IPS DF 6.9 (cell line): ENCODE measurements around the gene SPOCD1.

Experiments
- DNase-seq: peaks from one replicate; pipeline ENCODE4 v3.0.0-alpha.2; 2013; ENCODE audit warnings: low read depth, low spot score
- H3K27ac ChIP-seq: one replicate; pipeline ENCODE4 v1.5.1; 2013; ENCODE audit warnings: low read length, control low read depth
- H3K27me3 ChIP-seq: 2 replicates; pipeline ENCODE4 v1.6.1; 2013; ENCODE audit warnings: mild to moderate bottlenecking, low read length; ENCODE audit not compliant: control insufficient read depth, insufficient read depth
- H3K36me3 ChIP-seq: 2 replicates; pipeline ENCODE4 v1.6.1; 2013; ENCODE audit warnings: low read length; ENCODE audit not compliant: control insufficient read depth, insufficient read depth
- H3K4me1 ChIP-seq: 2 replicates; pipeline ENCODE4 v1.6.1; 2013; ENCODE audit warnings: low read length; ENCODE audit not compliant: control insufficient read depth, insufficient read depth
- H3K4me3 ChIP-seq: 2 replicates; pipeline ENCODE4 v1.5.1; 2013; ENCODE audit warnings: mild to moderate bottlenecking, low read length
- H3K9me3 ChIP-seq: 2 replicates; pipeline ENCODE4 v1.6.1; 2013; ENCODE audit warnings: low read length, inconsistent platforms; ENCODE audit not compliant: control insufficient read depth, insufficient read depth
- WGBS: extraction: QIAGEN DNeasy Blood & Tissue Kit; methylation state at CpG from one replicate; pipeline ENCODE4 v1.1.7; 2013; ENCODE audit warnings: mixed read lengths, missing lambda C conversion rate; ENCODE audit not compliant: insufficient read length, insufficient coverage; 5-methylcytosine and 5-hydroxymethylcytosine counted together

Gene SPOCD1

GRCh38 chr1:31781756-31782371, 34.0 kb downstream of the SPOCD1 start:
- H3K27ac ChIP-seq, result no peak overlapping the region

DNA sequence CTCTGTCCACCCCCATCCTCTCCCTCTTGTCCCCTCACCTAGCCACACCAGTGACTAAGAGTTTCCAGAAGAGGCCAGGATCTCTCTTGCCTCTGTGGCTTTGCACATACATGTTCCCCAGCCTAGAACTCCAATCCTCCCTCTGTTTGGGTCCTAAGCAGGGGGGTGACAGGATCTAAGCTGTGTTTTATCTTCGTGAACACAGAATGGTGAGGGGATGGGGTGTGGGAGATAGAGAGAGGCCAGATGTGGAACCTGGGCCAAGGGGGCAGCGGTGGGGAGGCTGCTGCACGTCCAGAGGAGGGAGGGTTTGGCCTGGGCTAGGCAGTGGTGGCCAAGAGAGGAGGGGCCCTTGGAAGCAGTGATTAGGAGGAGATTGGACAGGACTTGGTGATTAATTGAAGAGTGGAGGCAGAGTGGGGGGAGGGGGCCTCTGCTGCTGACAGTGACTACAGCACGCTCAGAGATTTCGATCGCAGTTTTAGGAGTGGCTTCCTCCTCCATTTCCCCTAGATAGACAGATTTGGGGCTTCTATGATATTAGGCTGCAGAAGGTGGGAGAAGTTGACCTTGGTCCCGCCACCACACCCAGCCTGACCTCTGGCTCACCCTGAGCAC, 34.6 kb downstream of the SPOCD1 start:
- H3K4me3 ChIP-seq, result no peak overlapping the region
- peaks cover 10% of the 10 kb centered on the region; the same call in 1 of the 2 replicates for H3K4me1 ChIP-seq
- no peak for DNase-seq
- H3K9me3 ChIP-seq, result no peaks in the 10 kb centered on the region
- no peak overlapping the region for H3K27ac ChIP-seq
- no peaks in the 10 kb centered on the region for H3K27me3 ChIP-seq
- H3K36me3 ChIP-seq, result no peaks in the 10 kb centered on the region
- WGBS, result no CpG with 5 or more reads among the region's 7 CpGs

More at GRCh38 chr1:31781756-31782371, 34.0 kb downstream of the SPOCD1 start:
- Histone ChIP-seq H3K9me3 (no peaks in the 10 kb centered on the region), H3K36me3 (no peaks in the 10 kb centered on the region), H3K4me3 (no peak overlapping the region), H3K27me3 (no peaks in the 10 kb centered on the region), H3K4me1 (peaks cover 10% of the 10 kb centered on the region; the same call in 1 of the 2 replicates)
- WGBS, result no CpG with 5 or more reads among the region's 18 CpGs
- DNase-seq, result no peak

DNA sequence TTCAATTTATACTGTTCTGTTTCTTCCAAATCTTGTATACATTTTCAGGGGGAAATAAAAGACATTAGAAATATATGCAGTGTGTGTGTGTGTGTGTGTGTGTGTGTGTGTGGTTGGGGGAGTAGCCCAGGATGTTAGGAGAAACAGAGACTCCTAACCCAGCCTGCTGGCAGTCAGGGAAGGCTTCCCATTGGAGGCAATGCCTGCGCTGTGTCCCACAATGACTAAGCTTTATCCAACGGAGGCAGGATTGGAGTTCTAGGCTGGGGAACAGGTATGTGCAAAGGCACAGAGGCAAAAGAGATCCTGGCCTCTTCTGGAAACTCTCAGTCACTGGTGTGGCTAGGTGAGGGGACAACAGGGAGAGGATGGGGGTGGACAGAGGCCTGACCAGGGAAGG, 35.2 kb downstream of the SPOCD1 start:
- no CpG with 5 or more reads among the region's 2 CpGs for WGBS
- Histone ChIP-seq H3K4me1 (peaks cover 10% of the 10 kb centered on the region; the same call in 1 of the 2 replicates), H3K36me3 (no peaks in the 10 kb centered on the region), H3K27ac (no peak overlapping the region), H3K9me3 (no peaks in the 10 kb centered on the region), H3K4me3 (no peak overlapping the region), H3K27me3 (no peaks in the 10 kb centered on the region)
- DNase-seq, result no peak

DNA sequence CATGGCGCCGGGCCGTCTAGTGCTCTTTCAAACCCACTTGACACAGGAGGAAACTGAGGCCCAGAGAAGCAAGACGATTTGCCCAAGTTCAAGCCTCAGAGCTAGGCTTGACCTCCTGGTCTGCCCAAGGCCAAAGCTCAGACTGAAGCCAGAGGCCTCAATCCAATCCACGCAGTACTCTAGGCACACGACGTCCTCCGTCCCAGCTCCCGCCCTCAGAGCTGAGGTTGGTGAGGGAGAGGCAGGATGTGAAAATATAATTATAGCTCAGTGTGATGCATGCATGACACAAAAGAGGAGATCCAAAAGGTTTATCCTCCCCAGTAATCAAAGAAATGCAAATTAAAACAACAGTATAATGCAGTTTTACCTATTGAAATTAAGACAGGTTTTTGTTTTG, 36.1 kb downstream of the SPOCD1 start:
- H3K27ac ChIP-seq, result no peak overlapping the region
- no peak for DNase-seq
- no peaks in the 10 kb centered on the region; the same call in 1 of the 2 replicates for H3K27me3 ChIP-seq
- no peak overlapping the region for H3K4me3 ChIP-seq
- H3K9me3 ChIP-seq, result no peaks in the 10 kb centered on the region
- no peaks in the 10 kb centered on the region for H3K36me3 ChIP-seq
- peaks cover 10% of the 10 kb centered on the region; the same call in 1 of the 2 replicates for H3K4me1 ChIP-seq
- WGBS, result no CpG with 5 or more reads among the region's 9 CpGs

DNA sequence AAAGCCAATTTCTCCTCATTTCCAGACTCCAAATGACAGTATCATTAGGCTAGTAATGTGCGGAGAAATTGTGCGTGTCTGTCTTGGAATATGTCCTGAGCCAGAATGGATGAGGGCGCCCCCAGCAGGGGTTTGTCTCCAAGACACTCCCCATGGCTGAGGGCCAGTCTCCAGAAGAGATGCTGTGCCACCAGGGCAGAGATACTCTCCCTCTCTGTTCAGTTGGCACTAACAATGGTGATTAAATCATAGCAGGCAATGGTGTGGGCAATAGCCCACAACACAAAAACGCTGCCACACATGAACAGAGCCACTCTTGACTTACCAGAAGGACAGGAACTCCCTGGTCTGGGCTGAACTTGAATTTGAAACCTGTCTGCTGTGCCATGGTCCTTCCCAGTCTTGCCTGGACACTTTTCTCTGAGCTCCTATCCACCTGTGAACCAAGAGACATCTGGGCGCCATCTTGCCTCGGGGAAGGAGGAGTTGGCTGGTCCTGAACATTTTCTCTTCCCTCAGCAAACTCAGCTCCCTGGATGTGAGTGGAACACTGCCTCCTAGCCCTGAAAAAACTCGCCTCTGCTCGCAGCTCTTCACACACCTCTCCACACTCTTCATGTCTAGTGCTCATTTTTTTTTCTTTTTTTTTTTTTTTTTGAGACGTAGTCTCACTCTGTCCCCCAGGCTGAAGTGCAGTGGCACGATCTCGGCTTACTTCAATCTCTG, 36.9 kb downstream of the SPOCD1 start:
- Histone ChIP-seq H3K27me3 (peaks cover 4% of the 10 kb centered on the region), H3K9me3 (no peaks in the 10 kb centered on the region), H3K36me3 (no peaks in the 10 kb centered on the region), H3K4me3 (no peak overlapping the region), H3K4me1 (peaks cover 10% of the 10 kb centered on the region; the same call in 1 of the 2 replicates), H3K27ac (no peak overlapping the region)
- DNase-seq, result no peak
- WGBS, result no CpG with 5 or more reads among the region's 11 CpGs

- H3K36me3 ChIP-seq, result no peaks in the 10 kb centered on the region
- H3K4me3 ChIP-seq, result no peak overlapping the region
- no peak overlapping the region for H3K27ac ChIP-seq
- H3K27me3 ChIP-seq, result peaks cover 25% of the 10 kb centered on the region
- no CpG with 5 or more reads among the region's 3 CpGs for WGBS
- no peaks in the 10 kb centered on the region for H3K9me3 ChIP-seq
- no peak for DNase-seq
- H3K4me1 ChIP-seq, result peaks cover 3% of the 10 kb centered on the region
Observed at GRCh38 chr1:31776516-31776915, 39.3 kb downstream of the SPOCD1 start.

- no peaks in the 10 kb centered on the region for H3K36me3 ChIP-seq
- H3K27me3 ChIP-seq, result peaks cover 30% of the 10 kb centered on the region
- no CpG with 5 or more reads among the region's 5 CpGs for WGBS
- no peak overlapping the region for H3K4me3 ChIP-seq
- H3K4me1 ChIP-seq, result peaks cover 3% of the 10 kb centered on the region
- DNase-seq, result no peak
- no peak overlapping the region for H3K27ac ChIP-seq
- no peaks in the 10 kb centered on the region for H3K9me3 ChIP-seq
Observed at GRCh38 chr1:31776032-31776431, 39.8 kb downstream of the SPOCD1 start.

DNA sequence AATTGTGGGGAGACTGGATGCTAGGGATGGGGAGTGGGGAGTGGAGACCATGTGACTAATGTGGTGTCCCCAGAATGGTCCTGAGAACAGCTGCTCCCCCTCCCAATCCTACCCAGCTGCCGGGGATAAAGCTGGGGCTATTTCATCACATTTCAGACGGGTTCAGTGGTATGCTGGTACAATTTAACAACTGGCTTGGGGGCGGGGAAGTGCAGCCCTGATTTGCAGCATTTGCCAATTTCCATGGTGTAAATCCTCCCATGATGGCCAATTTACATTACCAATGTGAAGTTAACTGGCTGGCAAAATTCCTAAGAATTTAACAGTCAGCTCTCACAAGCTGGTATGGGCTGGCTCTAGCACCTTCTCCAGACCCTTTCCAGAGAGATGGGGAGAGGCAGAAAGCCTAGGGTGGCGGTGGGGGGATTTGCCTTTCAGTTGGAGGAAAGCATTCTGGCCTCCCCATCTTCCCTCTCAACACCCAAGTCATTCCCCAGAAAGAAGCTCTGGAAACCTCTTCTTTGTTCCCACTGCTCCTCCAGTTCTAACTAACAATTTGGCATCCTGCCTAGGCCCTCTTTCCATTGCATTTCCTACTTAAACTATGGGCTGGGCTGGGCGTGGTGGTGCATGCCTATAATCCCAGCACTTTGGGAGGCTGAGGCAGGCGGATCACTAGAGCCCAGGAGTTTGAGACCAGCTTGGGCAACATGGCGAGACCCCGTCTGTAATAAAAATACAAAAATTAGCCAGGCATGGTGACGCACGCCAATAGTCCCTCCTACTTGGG, 40.4 kb downstream of the SPOCD1 start:
- H3K4me1 ChIP-seq, result peaks cover 3% of the 10 kb centered on the region
- H3K36me3 ChIP-seq, result no peaks in the 10 kb centered on the region
- H3K27ac ChIP-seq, result no peak overlapping the region
- WGBS, result no CpG with 5 or more reads among the region's 10 CpGs
- H3K27me3 ChIP-seq, result peaks cover 30% of the 10 kb centered on the region
- no peak for DNase-seq
- H3K4me3 ChIP-seq, result no peak overlapping the region
- H3K9me3 ChIP-seq, result no peaks in the 10 kb centered on the region

DNA sequence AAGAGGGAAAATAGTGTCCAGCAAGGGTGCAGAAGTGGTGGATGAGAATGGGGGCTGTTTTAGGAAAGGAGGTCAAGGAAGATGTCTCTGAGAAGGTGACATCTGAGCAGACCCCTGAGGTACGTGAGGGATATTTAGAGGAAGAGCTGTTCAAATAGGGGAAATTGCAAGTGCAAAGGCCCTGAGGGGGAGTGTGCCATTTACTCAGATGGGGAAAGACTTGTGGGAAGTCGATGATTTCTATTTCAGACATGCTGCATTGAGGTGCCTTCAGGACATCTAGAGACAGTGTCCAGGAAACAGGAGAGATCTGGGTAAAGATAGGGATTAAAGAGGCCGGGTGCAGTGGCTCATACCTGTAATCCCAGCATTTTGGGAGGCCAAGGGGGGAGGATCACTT, 41.3 kb downstream of the SPOCD1 start:
- WGBS, result no CpG with 5 or more reads among the region's 3 CpGs

DNA sequence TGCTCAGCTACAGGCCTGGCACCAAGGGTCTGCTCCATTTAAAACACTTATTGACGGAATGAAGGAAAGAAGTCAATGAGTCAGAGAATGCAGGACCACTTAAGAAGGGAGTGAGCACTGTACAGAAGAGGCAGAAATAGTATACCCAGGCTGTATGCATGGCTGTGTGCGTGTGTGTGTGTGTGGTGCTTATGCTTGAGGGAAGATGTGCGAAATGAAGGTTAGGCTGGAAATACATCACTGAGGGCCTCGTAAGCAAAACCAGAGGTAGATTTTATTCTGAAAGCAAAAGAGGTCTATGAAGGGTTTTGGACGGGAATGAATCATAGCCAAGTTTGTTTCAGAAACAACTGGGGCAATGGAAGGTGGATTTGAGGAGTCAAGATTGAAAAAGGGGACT, 42.0 kb downstream of the SPOCD1 start:
- H3K4me3 ChIP-seq, result no peak overlapping the region
- WGBS, result no CpG with 5 or more reads among the region's 5 CpGs
- H3K4me1 ChIP-seq, result peaks cover 6% of the 10 kb centered on the region
- no peaks in the 10 kb centered on the region for H3K36me3 ChIP-seq
- no peak for DNase-seq
- no peak overlapping the region for H3K27ac ChIP-seq
- no peaks in the 10 kb centered on the region for H3K9me3 ChIP-seq
- H3K27me3 ChIP-seq, result peaks cover 30% of the 10 kb centered on the region

More for the DNA sequence above, 41.3 kb downstream of the SPOCD1 start:
- no peak overlapping the region for H3K4me3 ChIP-seq
- H3K27ac ChIP-seq, result no peak overlapping the region
- no peak for DNase-seq
- peaks cover 30% of the 10 kb centered on the region for H3K27me3 ChIP-seq
- peaks cover 6% of the 10 kb centered on the region for H3K4me1 ChIP-seq
- H3K36me3 ChIP-seq, result no peaks in the 10 kb centered on the region
- H3K9me3 ChIP-seq, result no peaks in the 10 kb centered on the region
